ENCODE data around the gene DNAH5.

GRCh38 chr5:13973724-13974123 is 29.2 kb upstream of the DNAH5 start:
- TF ChIP-seq CTCF (IDR thresholded peaks at IDR 0.05) (no peak), POLR2AphosphoS5 (IDR thresholded peaks at IDR 0.05) (no peak), POLR2A (IDR thresholded peaks at IDR 0.05) (no peak), EP300 (IDR thresholded peaks at IDR 0.05) (no peak)

Measured in stomach (tissue), 4 donors.